K562 (cell line): Measurements from ENCODE around the gene INHBE. TPM values are rescaled to one million over a fixed set of nuclear protein-coding genes. Genes with fewer than 3 reads are reported as not detected.

Source experiments
- ADNP ChIP-seq: fragments of 200-800 bp; sonication (Bioruptor generic); IDR thresholded peaks from 2 replicates; pipeline ENCODE4 v1.6.1; 2016; ENCODE audit warnings: missing genetic modification characterization, missing compliant biosample characterization
- CCNT2 ChIP-seq: IDR thresholded peaks from 2 replicates; pipeline ENCODE4 v1.6.1; 2011; ENCODE audit warnings: borderline replicate concordance, low read depth, mild to moderate bottlenecking, moderate library complexity, mixed read lengths, low read length; ENCODE audit not compliant: insufficient read length; ENCODE audit errors: extremely low read depth
- CLOCK ChIP-seq: fragments of 250-450 bp; sonication (Bioruptor Pico); IDR thresholded peaks from 2 replicates; pipeline ENCODE4 v1.4.0; 2020; ENCODE audit warnings: mild to moderate bottlenecking, moderate library complexity, borderline replicate concordance
- CTBP1 ChIP-seq: fragments of 450-650 bp; IDR thresholded peaks from 2 replicates; pipeline ENCODE4 v1.6.1; 2016; ENCODE audit warnings: borderline replicate concordance
- HCFC1 ChIP-seq: IDR thresholded peaks from 2 replicates; pipeline ENCODE4 v1.6.1; 2012; ENCODE audit warnings: low read depth, low read length, improper control_type of control experiment
- MTA3 ChIP-seq: fragments of 450-650 bp; formaldehyde crosslinking; IDR thresholded peaks from 2 replicates; pipeline ENCODE4 v1.6.1; 2017; ENCODE audit warnings: mild to moderate bottlenecking, borderline replicate concordance
- NFIC ChIP-seq: fragments of 450-650 bp; IDR thresholded peaks from 2 replicates; pipeline ENCODE4 v1.6.1; 2017; ENCODE audit warnings: mild to moderate bottlenecking, inconsistent platforms
- PHF20 ChIP-seq: fragments of 450-650 bp; IDR thresholded peaks from 2 replicates; pipeline ENCODE4 v1.6.1; 2018; ENCODE audit not compliant: partially characterized antibody
- POLR2G ChIP-seq: fragments of 200-400 bp; formaldehyde crosslinking; IDR thresholded peaks from 2 replicates; pipeline ENCODE4 v1.6.1; 2017; ENCODE audit warnings: low read depth, mild to moderate bottlenecking, antibody characterized with exemption, low read length, moderate library complexity
- RBFOX2 ChIP-seq: fragments of 200-400 bp; formaldehyde crosslinking; IDR thresholded peaks from 2 replicates; pipeline ENCODE4 v1.6.1; 2017; ENCODE audit warnings: low read depth, mild to moderate bottlenecking, low read length, moderate library complexity
- SIN3A ChIP-seq, 2 experiments: fragments of 150-350 bp in 1 of 2; IDR thresholded peaks; 2 replicates each; pipeline ENCODE4 v1.6.1; 2011 to 2016; ENCODE audit warnings: borderline replicate concordance in 2 of 2, low read depth in 2 of 2, low read length in 2 of 2, mild to moderate bottlenecking in 2 of 2, moderate library complexity in 2 of 2; ENCODE audit not compliant: control insufficient read depth in 1 of 2
- SIRT6 ChIP-seq: IDR thresholded peaks from one replicate; pipeline ENCODE4 v1.6.1; 2012; ENCODE audit warnings: low read depth, mild to moderate bottlenecking, control low read depth, inconsistent platforms, low read length, moderate library complexity
- THAP7 ChIP-seq: fragments of 250-450 bp; sonication (Bioruptor Pico); IDR thresholded peaks from 2 replicates; pipeline ENCODE4 v1.5.0; 2021
- polyA plus RNA-seq, 8 experiments: library from polyadenylated mRNA; depleted of rRNA in 4 of 8; stranded (reverse) in 5 of 8; unstranded in 3 of 8; fragments of >200 nt; fragmentation: Nextera tagmentation in 2 of 8; fragmentation: Illumina TruSeq in 1 of 8; extraction: Ambion mirVana in 2 of 8; extraction: Trizol in 1 of 8; gene quantifications; 2 replicates each; pipeline versions ENCODE4 v1.2.1 to v1.2.3, GENCODE V29; 2011 to 2014; ENCODE audit warnings: inconsistent platforms in 1 of 8, missing spikeins in 1 of 8
- total RNA-seq, 7 experiments: library from RNA; depleted of rRNA in 6 of 7; stranded (reverse); fragments of >200 nt in 6 of 7; fragmentation: Illumina TruSeq in 2 of 7; extraction: Trizol in 2 of 7; gene quantifications; 2 replicates each; pipeline versions ENCODE4 v1.2.1 to v1.2.3, GENCODE V29; 2011 to 2021; ENCODE audit warnings: low replicate concordance in 1 of 7
- TF ChIP-seq, protein P1 (sequence below), 2 experiments: fragments of 450-650 bp in 1 of 2; sonication (generic) in 1 of 2; formaldehyde crosslinking in 1 of 2; IDR thresholded peaks; 2 replicates each; pipeline versions ENCODE4 v1.7.1 to v1.9.0; 2016 to 2022; ENCODE audit warnings: inconsistent platforms in 1 of 2, mild to moderate bottlenecking in 1 of 2, missing genetic modification reagents in 1 of 2

Gene INHBE
- total and polyA plus RNA-seq, 9 of the 15 experiments (the other 6 are each of a cell fraction or from before 2014, with no cell fraction given) = 0.94 to 9.9 (median 7.3) TPM

- peak in 1 of 2 experiments; percentile 77; a peak in 1 of 4 replicates for TF ChIP-seq SIN3A (IDR thresholded peaks at IDR 0.05; ENCODE audit: borderline replicate concordance in 2 of 2, control insufficient read depth in 1 of 2, low read depth in 2 of 2, low read length in 2 of 2)
- TF ChIP-seq, protein P1, sequence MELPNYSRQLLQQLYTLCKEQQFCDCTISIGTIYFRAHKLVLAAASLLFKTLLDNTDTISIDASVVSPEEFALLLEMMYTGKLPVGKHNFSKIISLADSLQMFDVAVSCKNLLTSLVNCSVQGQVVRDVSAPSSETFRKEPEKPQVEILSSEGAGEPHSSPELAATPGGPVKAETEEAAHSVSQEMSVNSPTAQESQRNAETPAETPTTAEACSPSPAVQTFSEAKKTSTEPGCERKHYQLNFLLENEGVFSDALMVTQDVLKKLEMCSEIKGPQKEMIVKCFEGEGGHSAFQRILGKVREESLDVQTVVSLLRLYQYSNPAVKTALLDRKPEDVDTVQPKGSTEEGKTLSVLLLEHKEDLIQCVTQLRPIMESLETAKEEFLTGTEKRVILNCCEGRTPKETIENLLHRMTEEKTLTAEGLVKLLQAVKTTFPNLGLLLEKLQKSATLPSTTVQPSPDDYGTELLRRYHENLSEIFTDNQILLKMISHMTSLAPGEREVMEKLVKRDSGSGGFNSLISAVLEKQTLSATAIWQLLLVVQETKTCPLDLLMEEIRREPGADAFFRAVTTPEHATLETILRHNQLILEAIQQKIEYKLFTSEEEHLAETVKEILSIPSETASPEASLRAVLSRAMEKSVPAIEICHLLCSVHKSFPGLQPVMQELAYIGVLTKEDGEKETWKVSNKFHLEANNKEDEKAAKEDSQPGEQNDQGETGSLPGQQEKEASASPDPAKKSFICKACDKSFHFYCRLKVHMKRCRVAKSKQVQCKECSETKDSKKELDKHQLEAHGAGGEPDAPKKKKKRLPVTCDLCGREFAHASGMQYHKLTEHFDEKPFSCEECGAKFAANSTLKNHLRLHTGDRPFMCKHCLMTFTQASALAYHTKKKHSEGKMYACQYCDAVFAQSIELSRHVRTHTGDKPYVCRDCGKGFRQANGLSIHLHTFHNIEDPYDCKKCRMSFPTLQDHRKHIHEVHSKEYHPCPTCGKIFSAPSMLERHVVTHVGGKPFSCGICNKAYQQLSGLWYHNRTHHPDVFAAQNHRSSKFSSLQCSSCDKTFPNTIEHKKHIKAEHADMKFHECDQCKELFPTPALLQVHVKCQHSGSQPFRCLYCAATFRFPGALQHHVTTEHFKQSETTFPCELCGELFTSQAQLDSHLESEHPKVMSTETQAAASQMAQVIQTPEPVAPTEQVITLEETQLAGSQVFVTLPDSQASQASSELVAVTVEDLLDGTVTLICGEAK (IDR thresholded peaks at IDR 0.05) = peak; percentile 51; the same call in 1 of the 2 replicates
- TF ChIP-seq, protein P1 (CRISPR knock-in tag; IDR thresholded peaks at IDR 0.05) = no peak
- no peak for TF ChIP-seq ADNP (tag)
- TF ChIP-seq MTA3 = peak; percentile 67; the same call in 1 of the 2 replicates
- peak; percentile 38; the same call in 1 of the 2 replicates for TF ChIP-seq HCFC1
- peak; percentile 84 for TF ChIP-seq CTBP1
- TF ChIP-seq NFIC = peak; percentile 33; the same call in 1 of the 2 replicates
- no peak for TF ChIP-seq CLOCK (CRISPR knock-in tag)
- TF ChIP-seq PHF20 = no peak
- TF ChIP-seq POLR2G = peak; percentile 58
- TF ChIP-seq SIRT6 = no peak
- TF ChIP-seq CCNT2 = peak; percentile 31
- TF ChIP-seq RBFOX2 = peak; percentile 51; the same call in 1 of the 2 replicates
- no peak for TF ChIP-seq THAP7 (CRISPR knock-in tag)
Measured at GRCh38 chr12:57462251-57462911, 7.3 kb downstream of the INHBE start (continued).
